ENCODE results near the gene TBC1D10A.
"Not testable (repeated sequence)": the region's sequence is repeated elsewhere in the genome, so short reads cannot be mapped to it uniquely, and the experiment has no call there.

The TBC1D10A gene

DNA sequence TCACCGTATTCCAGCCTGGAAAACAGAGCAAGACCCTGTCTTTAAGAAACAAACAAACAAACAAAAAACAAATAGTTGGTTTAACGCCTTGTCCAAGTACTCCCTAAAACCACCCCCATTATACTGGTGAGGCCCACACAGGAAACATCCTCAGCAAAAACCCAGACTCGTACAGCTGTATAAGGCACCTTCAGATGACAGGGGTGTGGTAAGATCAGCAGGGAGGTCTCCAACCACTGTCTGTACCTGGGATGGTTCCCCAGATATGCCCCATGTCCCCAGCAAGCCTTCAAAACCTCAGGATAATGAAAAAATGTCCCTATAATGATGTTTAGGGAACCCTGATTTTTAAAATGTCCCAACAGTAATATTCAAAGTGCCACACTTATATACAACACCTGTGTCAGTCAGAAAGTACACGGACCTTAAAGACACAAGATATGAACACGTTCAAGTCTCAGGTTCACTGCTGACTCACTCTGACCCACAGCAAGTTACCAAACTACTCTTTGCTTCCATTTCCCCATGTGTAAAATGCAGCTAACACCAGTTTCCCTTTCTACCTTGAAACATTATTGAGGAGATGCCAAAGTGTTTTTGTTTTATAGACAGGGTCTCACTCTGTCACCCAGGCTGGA, 20.6 kb upstream of the TBC1D10A start:
- FAIRE-seq = no peak
- no peak for DNase-seq (ENCODE audit: low spot score)

DNA sequence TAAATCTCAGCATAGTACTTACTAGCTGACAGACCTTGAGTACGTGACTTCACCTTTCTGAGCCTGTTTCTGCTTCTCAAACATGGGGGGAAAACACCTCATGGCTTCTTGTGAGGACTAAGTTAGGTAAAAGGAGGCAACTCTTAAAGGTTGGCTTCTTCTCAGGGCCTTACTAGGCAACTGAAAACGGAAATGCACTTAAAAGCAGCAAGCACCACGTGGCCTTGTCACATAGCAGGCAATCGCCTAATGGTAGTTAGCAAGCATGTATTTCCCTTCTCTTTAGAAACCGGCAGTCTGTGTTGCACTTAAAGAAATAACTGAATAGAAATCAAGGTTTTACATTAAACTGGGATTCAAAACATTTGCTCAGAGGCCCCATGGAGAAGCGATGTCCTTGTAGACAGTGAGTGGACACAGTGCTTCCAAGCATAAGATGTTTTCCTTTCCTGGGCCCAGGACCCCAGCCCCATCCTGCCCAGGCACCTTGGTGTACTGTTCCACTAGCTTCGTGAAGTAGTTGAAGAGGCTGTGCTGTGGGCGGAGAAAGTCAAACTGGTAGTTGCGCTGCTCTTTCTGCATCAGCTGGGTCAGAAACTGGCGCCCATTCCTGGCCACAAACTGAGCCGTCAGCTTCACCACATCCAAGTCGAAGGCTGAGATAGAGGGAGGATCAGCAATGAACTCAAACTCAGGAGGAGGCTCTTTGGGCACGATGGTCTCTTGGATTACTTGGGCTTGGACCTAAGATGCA, 17.9 kb upstream of the TBC1D10A start:
- FAIRE-seq (no peak), DNase-seq (ENCODE audit: low spot score) (no peak)

DNA sequence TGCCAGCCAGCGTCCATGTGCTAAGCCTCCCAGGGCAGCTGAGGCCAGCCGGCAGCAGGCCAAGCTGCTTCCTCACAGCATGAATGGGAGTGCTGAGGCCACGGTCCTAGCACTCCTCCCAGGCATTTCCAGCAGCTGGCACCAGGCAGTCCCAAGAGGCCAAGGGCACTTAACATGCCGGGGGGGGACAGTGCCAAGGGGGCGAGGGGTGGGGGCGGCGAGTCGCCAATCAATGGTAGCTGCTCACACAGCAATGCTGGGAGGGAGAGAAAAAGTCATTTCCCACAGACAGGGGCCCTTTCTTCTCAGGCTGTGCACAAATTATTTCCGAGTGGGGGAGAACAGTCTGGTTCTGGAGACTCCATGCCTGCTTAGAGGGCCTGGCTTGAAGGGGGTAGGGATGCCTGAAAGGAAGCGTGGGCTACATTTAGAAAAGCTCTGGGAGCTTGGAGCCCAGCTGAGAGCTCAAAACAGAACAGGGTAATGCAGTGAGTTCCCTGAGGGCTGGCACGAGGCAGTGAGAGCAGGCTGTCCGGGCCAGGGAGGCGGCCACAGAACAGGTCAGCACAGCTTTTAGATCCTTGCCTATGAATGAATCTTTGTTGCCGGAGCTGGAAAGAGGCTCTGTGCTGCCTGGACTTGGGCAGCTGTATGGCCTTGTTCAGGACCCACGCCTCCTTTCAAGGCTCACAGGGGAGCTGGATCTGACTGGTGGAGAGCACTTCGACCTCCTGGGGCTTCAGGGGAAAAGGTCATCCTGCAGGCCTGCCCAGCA, 14.4 kb upstream of the TBC1D10A start:
- FAIRE-seq = no peak
- DNase-seq (ENCODE audit: low spot score) = no peak

DNA sequence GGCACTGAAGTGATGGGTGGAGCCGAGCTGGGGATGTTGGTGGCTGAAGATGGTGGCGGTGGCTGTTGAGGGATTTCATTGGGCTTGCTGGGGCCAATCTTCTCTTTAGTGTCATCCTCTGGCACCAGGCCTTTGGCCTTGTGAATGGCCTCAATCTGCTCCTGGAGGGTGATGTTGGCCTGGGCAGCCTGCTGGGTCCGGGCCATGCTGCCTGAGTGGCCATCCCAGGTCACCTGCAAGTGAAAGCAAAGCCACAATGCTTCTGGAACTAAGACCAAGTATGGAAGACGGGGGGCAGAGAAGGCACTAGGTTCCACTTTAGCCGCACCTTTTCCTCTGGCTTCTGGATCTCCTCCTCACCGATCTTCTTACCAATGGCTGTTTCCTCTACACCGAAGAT, 12.1 kb upstream of the TBC1D10A start:
- no peak for FAIRE-seq

DNA sequence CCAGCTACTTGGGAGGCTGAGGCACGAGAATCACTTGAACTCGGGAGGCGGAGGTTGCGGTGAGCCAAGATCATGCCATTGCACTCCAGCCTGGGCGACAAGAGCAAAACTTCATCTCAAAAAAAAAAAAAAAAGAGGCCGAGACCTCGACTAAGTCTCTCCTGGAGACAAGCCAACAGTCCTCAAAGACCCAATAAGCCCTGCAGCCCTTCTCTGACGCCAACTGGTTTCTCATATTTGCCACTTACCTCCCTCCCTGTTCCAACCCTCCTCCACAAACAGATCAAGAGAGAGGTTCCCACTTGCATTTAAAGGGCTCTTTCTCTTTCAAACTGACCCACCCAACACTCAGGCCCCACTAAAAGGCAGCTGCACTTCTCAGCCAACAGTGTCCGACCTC, 11.6 kb upstream of the TBC1D10A start:
- not testable (repeated sequence) for FAIRE-seq; DNase-seq (ENCODE audit: low spot score)

More for the DNA sequence above, 12.1 kb upstream of the TBC1D10A start:
- no peak for DNase-seq (ENCODE audit: low spot score)

DNA sequence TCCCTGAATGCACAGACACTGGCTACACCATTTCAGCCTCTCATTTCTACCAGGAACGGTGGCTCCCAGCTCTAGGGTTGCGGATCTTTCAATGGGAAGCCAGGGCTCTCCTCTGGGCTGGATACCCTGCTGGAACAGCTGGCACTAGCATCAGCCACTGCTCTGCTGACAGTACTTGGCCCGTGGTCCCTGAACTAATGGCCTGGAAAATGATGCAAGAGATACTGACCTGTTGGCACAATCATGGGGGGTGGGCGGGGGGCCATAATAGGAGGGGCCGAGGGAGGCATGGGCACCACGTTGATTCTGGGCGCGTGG, 10.7 kb upstream of the TBC1D10A start:
- FAIRE-seq (no peak), DNase-seq (ENCODE audit: low spot score) (no peak)

DNA sequence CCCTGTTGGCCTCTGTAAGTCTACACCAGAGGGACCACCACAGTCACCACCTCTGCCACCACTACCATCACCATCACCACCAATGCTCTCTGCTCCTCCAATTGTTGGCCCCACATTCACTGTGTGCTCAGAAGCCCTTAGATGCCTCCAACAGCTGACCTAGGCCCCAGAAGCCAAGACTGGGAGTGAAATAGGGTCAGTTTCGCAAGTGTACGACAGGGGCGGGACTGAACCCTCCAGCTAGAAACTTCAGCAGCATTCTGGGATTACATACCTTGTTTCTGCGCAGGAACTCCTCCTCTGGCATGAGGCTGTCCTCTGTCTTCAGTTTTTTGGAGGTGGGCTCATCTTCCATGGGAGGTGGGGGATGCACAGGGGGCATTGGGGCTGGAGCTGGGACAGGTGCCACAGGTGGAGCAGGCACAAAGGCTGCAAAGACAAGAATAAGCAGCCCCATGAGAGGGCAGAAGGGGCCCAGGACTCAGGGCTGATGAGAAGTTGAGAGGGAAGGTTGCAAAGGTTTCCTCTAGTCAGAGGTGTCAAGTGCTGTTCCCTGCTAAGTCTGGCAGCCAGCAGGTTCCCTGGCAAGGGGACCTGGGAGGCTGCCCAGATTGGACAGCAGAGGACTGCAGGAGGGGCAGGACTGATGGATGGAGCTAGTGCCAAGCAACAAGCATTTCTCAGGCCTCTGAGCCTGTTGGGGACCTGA, 10.2 kb upstream of the TBC1D10A start:
- FAIRE-seq (no peak), DNase-seq (ENCODE audit: low spot score) (no peak)

DNA sequence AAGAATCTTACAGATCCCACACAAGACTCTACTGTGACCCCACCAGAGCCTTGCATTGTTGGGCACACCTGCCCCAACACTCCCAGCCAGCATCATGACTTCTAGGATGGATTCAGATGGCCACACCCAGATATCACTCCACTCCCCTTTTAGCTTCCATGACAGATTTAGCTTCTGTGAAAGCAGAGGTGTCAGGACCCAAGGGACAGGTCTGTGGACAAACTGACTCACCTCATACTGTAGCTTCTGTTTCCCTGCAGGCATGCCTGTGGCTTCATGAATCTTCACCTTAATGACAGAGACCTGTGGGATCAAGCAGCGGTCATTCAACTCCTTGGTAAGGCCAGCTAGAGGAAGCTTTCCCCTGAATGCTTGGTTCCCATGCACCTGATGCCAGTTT, 8.5 kb upstream of the TBC1D10A start:
- FAIRE-seq (no peak), DNase-seq (ENCODE audit: low spot score) (no peak)

DNA sequence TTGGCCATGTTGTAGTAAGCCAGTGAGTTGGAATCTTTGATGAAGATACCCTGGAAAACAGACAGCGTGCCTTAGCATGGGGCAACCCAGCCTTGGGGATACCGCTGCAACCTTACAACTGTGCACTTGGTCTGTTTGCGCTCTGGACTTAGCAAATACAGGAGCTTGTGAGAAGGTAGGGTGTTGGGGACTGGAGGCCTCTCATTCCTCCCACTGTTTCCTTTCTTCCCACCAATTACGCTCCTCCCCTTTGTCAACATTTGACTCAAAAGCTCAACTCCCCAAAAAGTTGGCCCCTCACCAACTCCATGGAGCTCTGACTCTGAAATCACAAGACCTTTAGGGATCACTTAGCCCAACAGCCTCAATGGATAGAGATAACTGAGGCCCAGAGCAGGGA, 7.9 kb upstream of the TBC1D10A start:
- DNase-seq (ENCODE audit: low spot score) (no peak), FAIRE-seq (no peak)

DNA sequence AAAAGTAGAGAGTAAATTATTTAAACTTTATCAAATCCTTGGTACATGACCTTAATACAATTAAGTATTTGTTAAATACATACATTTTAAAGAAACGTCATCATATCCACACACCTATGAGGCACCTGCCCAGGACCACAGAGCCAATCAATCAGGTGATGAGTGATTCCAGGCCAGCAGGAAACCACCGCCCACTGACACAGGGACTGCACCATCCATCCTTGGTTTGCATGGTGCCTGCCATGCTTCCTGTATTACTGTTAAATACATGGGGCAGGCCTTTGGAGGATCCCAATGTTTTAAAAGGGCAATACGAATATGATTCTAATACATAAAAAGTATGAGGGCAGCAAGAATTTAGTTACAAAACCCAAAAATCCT, 7.0 kb upstream of the TBC1D10A start:
- DNase-seq (ENCODE audit: low spot score) (no peak), FAIRE-seq (no peak)

DNA sequence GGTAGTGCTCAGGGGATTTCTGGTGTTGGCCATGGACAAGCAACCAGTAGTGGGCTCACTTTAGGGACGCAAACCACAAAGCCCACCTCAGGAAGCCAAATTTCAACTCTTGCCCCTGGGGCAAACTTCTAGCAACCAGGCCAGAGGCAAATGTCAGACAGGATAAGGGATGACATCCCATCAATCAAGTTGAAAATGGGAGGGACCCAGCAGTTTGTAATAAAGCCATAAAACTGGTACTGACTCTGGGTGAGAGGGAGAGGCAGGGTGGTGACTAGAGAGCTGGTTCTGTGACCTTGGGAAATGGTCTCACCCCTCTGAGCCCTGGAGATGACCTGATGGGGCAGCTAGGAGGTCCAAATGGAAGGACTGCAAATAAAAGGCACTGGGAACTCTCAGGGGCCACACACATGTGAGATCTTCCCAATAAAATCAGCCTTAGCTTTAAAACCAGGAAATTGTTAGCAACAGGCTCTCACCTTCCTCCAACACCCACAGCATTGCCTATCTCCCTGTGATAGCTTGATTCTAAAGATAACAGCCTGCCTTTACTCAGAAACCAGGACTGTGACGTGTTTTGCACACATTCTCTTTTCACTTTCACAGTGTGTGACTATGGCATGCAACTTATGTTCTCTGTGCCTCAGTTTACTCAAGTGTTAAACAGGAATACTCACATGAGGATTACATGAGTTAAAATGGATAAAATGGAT, 6.4 kb upstream of the TBC1D10A start:
- FAIRE-seq (no peak), DNase-seq (ENCODE audit: low spot score) (no peak)

DNA sequence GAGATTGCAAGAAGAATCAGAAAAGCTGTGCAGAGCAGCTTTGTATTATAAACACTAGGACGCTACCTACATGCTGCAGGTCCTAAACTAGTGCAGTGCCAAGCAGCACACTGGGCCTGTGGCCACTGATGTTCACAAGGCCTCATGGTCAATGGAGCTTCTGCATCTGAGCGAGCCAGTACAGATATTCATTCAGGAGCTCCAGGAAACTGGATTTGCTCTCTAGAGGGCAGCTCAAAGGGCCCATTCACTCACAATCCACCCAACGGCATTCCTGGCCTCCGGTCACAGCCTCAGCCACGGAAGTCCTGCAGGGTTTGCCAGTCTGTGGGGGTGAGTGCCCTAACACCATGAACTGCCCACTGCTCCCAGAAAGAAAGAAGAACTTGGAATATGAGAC, 5.8 kb upstream of the TBC1D10A start:
- FAIRE-seq (no peak), DNase-seq (ENCODE audit: low spot score) (no peak)

DNA sequence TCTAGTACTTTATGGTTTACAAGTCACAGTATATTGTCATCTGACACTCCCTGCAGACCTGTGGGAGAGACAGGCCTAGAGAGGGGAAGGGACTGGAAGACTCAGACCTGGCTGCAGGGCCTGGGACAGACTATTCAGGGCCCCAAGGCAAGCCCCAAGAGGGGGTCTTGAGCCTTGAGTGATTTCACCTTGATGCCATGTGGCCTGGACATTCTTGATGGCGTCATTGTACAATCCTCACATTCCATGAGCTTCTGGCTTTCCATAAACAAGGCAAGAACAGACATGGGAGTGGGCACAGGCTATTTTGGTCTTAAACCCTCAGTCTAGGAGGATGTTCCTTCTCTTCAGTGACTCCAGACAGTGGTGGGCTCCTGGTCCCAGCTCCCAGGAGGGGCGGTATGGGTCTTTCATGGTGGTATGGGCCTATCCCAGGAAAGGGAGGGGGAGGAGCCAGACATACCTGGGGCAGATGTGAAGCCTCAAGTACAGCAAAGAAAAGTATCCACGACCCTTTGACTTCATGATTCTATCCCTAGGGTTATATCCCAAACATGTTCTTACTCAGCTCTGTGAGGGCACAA, 1.8 kb upstream of the TBC1D10A start:
- FAIRE-seq (no peak), DNase-seq (ENCODE audit: low spot score) (no peak)

DNA sequence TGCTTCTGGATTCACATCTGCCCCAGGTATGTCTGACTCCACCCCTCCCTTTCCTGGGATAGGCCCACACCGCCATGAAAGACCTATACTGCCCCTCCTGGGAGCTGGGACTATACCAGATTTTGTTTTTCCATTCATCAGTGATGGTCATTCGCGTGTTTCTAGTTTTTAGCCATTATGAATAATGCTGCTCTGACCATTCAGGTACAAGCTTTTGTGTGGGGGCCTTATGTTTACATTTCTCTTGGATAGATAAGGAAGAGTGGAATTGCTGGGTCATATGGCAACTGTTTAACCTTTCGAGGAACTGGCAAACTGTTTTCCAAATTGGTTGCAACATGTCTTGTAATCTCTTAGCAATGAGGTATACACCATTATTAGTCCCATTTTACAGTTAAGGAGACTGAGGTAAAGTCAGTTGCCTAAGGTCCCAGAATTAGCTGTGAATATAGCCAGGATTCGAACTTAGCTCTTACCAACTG, 1.2 kb upstream of the TBC1D10A start:
- FAIRE-seq = no peak
- DNase-seq (ENCODE audit: low spot score) = no peak

DNA sequence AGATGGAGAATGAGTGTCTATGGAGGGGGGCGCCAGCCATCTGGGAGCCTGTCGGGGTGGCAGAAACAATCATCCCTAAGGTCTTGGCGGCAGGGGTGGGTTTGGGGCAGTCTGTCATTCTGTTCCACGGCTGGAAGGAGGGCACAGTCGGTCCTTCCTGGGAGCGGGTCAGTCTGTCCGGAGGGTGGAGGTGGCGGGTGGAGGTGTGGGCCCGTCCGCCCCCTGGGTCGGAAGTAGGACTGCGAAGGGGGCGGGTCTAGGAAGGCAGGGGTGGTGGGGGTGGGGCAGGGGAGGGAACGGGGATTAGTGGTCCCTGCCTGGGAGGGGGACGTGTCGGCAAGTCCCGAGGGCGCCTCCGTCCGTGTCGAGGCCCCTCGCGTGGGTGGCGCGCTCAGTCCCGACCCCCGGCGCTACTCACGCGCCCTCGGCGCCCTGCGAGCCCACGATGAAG, 461 bp downstream of the TBC1D10A start:
- FAIRE-seq = peak; percentile 27
- peak; percentile 69 for DNase-seq (ENCODE audit: low spot score)

DNA sequence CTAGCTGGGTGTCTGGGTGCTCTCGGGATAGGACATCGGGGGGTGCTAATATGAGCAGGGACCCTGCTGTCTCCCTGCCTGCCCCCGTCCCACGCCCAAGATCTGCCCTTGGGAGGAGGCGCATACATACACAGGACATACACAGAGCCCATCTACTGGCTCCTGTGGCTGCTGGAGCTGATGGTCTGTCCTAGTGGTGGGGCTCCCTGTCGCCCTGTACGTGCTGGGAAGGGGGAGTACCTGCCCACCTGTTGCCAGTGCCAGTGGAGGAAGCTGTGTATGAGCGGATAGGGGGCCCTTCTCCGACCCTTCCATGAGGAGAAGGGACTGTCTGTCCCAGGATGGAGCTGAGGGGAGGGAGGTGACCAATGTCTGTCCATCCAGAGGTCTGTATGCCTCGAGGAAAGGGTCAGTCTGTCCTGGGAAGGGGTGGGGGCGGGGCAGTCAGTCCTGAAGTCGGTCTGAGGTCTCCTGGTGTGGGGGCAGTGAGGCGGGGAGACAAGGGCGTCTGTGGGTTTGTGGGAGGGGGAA, 952 bp downstream of the TBC1D10A start:
- FAIRE-seq (peak; percentile 67), DNase-seq (ENCODE audit: low spot score) (no peak)

DNA sequence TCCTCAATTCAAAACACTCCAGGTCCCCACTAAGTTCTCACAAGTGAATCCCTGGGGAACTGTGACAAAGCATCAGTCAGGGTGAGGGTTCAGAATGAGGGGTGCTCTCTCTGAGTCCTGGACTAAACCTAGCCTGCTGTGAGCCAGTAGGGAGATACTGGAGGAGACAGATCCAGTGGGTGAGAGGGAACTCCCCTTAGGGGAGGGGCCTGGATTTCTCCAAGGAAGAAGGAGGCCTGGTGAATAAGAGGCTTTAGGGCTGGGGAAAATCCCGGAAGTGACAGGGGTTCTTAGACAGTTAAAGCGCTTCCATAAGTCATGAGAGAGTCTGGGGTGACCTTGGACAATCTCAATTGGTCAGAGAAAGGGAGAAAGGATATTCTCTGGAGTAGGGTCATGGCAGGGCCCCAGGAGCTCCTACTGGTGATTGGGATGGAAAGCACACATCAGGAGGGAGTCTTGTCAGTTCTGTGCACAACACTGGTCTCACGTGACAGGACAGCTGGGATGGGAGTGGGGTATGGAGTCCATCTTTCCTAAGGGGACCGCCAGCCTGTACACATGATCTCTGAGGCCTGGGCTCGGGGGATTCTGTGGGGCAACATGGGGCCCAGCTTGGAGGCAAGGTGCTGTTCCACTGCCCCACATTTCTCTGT, 1.5 kb downstream of the TBC1D10A start:
- FAIRE-seq = no peak

DNA sequence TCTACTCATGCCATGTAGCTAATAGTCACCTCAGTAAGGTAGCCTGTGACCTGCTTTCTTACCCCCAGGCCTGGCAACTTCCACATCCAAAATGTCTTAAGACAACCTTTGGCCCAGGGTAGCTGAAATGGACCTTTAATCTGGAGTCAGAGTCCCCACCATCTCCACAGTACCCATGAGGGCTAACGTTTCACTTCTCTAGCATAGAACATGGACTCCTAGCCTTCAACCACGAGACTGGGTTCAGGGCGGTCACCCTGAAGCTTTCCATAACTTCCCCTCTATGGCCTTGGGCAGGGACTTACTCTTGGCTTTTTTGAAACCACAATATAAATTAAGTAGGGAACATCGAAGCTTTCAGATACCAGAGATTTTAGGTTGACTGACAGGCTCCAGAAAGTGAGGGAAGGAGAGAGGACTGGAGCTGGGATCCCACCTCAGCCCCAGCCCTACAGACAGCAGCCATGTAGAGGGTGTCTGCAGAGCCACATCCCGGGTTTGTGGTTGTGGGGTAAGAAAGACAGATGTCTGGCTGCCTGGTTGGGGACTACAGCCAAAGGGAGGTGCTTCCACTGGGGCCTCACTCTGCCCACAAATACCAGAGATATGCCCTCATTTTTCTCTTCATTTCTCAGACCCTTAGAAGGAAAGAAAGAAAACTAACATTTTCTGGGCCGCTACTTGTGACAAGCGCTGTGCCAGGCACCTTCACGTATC, 2.6 kb downstream of the TBC1D10A start:
- DNase-seq (ENCODE audit: low spot score) = no peak
- no peak for FAIRE-seq

More for the DNA sequence above, 1.5 kb downstream of the TBC1D10A start:
- DNase-seq (ENCODE audit: low spot score) = peak; percentile 61

DNA sequence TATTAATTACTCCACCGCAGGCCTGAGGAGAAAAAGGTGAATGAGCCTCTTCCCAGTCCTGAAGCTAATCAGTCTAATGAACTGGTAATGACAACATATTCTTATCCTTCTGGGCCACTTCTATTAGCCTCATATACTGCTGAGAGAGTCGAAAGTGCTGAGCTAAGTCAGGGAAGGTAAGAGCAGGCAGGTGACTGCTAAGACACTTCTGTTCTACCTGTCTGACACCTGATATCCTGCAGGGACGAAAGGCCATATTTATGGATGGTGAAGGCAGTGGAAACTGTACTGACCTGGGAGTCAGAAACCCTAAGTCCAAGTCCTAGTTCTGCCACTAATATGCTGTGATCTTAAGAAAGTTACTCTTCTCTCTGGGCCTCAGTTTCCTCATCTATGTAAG, 3.5 kb downstream of the TBC1D10A start:
- DNase-seq (ENCODE audit: low spot score) = no peak
- no peak for FAIRE-seq
